Upper lobe of right lung (tissue), 1 donor: ENCODE results near the gene SCAMP1. TPM values are rescaled to one million over a fixed set of nuclear protein-coding genes. Genes with fewer than 3 reads are reported as not detected.

Experiments used
- ATAC-seq: fragments of 200-7000 bp; cut with Tn5 transposase; one replicate; pipeline ENCODE4 v1.9.1; 2020; ENCODE audit warnings: mild to moderate bottlenecking, moderate library complexity
- DNase-seq: peaks from one replicate; pipeline ENCODE4 v3.0.0-alpha.2; 2020
- H3K27ac ChIP-seq: fragments of 200-600 bp; one replicate; pipeline ENCODE4 v1.8.0; 2022
- H3K27me3 ChIP-seq: fragments of 200-600 bp; one replicate; pipeline ENCODE4 v1.8.0; 2022; ENCODE audit warnings: mild to moderate bottlenecking
- H3K36me3 ChIP-seq: fragments of 200-600 bp; one replicate; pipeline ENCODE4 v1.8.0; 2022
- H3K4me1 ChIP-seq: fragments of 200-600 bp; one replicate; pipeline ENCODE4 v1.8.0; 2022
- H3K4me3 ChIP-seq: fragments of 200-600 bp; one replicate; pipeline ENCODE4 v1.8.0; 2022; ENCODE audit warnings: mild to moderate bottlenecking
- H3K9me3 ChIP-seq: fragments of 200-600 bp; one replicate; pipeline ENCODE4 v1.8.0; 2022
- CTCF ChIP-seq: fragments of 200-600 bp; IDR thresholded peaks from one replicate; pipeline ENCODE4 v1.8.0; 2022; ENCODE audit warnings: antibody characterized with exemption
- intact Hi-C: fragments of 100-400 bp; cut with DNase I; formaldehyde crosslinking; loops from one replicate; pipeline ENCODE4 v1.11.0; 2022
- total RNA-seq: library from RNA; stranded (reverse); fragmentation: NEBNext Ultra II Directional; extraction: Animal tissue kit (Norgen Biotek cat#: 25700); gene quantifications from one replicate; pipeline ENCODE4 v1.2.1, GENCODE V29; 2021
- donor health status: DM: no; HTN: yes; CAD: no; lungs with severe emphysema.

The SCAMP1 gene
- total RNA-seq, 1 donor from 2014 or later, result 35.9 TPM

- H3K36me3 ChIP-seq, result peaks cover 19% of the 10 kb centered on the region
- no peaks in the 10 kb centered on the region for H3K9me3 ChIP-seq
- TF ChIP-seq CTCF, result no peak
- ATAC-seq (no peak), DNase-seq (no peak)
- intact Hi-C loops, result no loop called here
- no peak overlapping the region for H3K27ac ChIP-seq
- peaks cover 12% of the 10 kb centered on the region for H3K4me1 ChIP-seq
- no peak overlapping the region for H3K4me3 ChIP-seq
- no peaks in the 10 kb centered on the region for H3K27me3 ChIP-seq
Observed at GRCh38 chr5:78487846-78488245, 127.4 kb downstream of the SCAMP1 start.

- no peak overlapping the region for H3K4me3 ChIP-seq
- H3K9me3 ChIP-seq, result no peaks in the 10 kb centered on the region
- intact Hi-C loops, result no loop called here
- H3K27me3 ChIP-seq, result no peaks in the 10 kb centered on the region
- ATAC-seq (no peak), DNase-seq (no peak)
- no peak for TF ChIP-seq CTCF
- H3K27ac ChIP-seq, result no peak overlapping the region
- no peaks in the 10 kb centered on the region for H3K4me1 ChIP-seq
- peaks cover 19% of the 10 kb centered on the region for H3K36me3 ChIP-seq
Observed at GRCh38 chr5:78490709-78491485, 130.5 kb downstream of the SCAMP1 start.

GRCh38 chr5:78492224-78492623 is 131.8 kb downstream of the SCAMP1 start:
- Histone ChIP-seq H3K27ac (no peak overlapping the region), H3K27me3 (no peaks in the 10 kb centered on the region), H3K9me3 (no peaks in the 10 kb centered on the region), H3K4me3 (no peak overlapping the region), H3K4me1 (peaks cover 8% of the 10 kb centered on the region), H3K36me3 (peaks cover 19% of the 10 kb centered on the region)
- DNase-seq (no peak), ATAC-seq (no peak)
- TF ChIP-seq CTCF, result no peak
- intact Hi-C loops, result no loop called here

GRCh38 chr5:78492650-78493049 is 132.2 kb downstream of the SCAMP1 start:
- intact Hi-C loops, result no loop called here
- no peaks in the 10 kb centered on the region for H3K27me3 ChIP-seq
- no peak for DNase-seq
- H3K9me3 ChIP-seq, result no peaks in the 10 kb centered on the region
- H3K4me3 ChIP-seq, result no peak overlapping the region
- ATAC-seq, result no peak
- no peak for TF ChIP-seq CTCF
- H3K27ac ChIP-seq, result no peak overlapping the region
- peaks cover 10% of the 10 kb centered on the region for H3K4me1 ChIP-seq
- H3K36me3 ChIP-seq, result peaks cover 19% of the 10 kb centered on the region

GRCh38 chr5:78495800-78496199 is 135.4 kb downstream of the SCAMP1 start:
- no peak for DNase-seq
- no peaks in the 10 kb centered on the region for H3K36me3 ChIP-seq
- ATAC-seq, result no peak
- H3K4me1 ChIP-seq, result peaks cover 11% of the 10 kb centered on the region
- no peak overlapping the region for H3K4me3 ChIP-seq
- intact Hi-C loops, result no loop called here
- no peaks in the 10 kb centered on the region for H3K9me3 ChIP-seq
- H3K27ac ChIP-seq, result no peak overlapping the region
- no peaks in the 10 kb centered on the region for H3K27me3 ChIP-seq
- no peak for TF ChIP-seq CTCF
